ENCODE measurements around the gene ZNF688.
"Not testable (repeated sequence)": the region's sequence is repeated elsewhere in the genome, so short reads cannot be mapped to it uniquely, and the experiment has no call there.

ZNF688 gene

GRCh38 chr16:30536391-30537024 is 35.0 kb downstream of the ZNF688 start:
- peaks cover 34% of the 10 kb centered on the region for H3K4me1 Mint-ChIP-seq
- H3K4me3 Mint-ChIP-seq = peak overlapping the region; percentile 96
- not testable (repeated sequence) for H3K27me3 Mint-ChIP-seq, DNase-seq, ATAC-seq, H3K9me3 Mint-ChIP-seq
- peak overlapping the region; percentile 99 for H3K27ac Mint-ChIP-seq
- peaks cover 26% of the 10 kb centered on the region for H3K36me3 Mint-ChIP-seq (ENCODE audit: low read depth)

GRCh38 chr16:30535777-30536190 is 35.7 kb downstream of the ZNF688 start:
- peak overlapping the region; percentile 96 for H3K4me3 Mint-ChIP-seq
- H3K27ac Mint-ChIP-seq = peak overlapping the region; percentile 99
- peaks cover 32% of the 10 kb centered on the region for H3K36me3 Mint-ChIP-seq (ENCODE audit: low read depth)
- no peaks in the 10 kb centered on the region for H3K9me3 Mint-ChIP-seq
- peak; percentile 74 for ATAC-seq
- H3K27me3 Mint-ChIP-seq = no peaks in the 10 kb centered on the region
- DNase-seq = peak; percentile 68
- peaks cover 39% of the 10 kb centered on the region for H3K4me1 Mint-ChIP-seq

GRCh38 chr16:30535106-30535776 is 36.3 kb downstream of the ZNF688 start:
- H3K4me1 Mint-ChIP-seq = peaks cover 45% of the 10 kb centered on the region
- H3K27me3 Mint-ChIP-seq = no peaks in the 10 kb centered on the region
- peak overlapping the region; percentile 99 for H3K27ac Mint-ChIP-seq
- H3K4me3 Mint-ChIP-seq = peak overlapping the region; percentile 96
- DNase-seq = no peak
- ATAC-seq = peak; percentile 9
- H3K36me3 Mint-ChIP-seq (ENCODE audit: low read depth) = peaks cover 35% of the 10 kb centered on the region
- no peaks in the 10 kb centered on the region for H3K9me3 Mint-ChIP-seq

GRCh38 chr16:30534368-30535105 is 37.0 kb downstream of the ZNF688 start, which contains the start of gene ZNF747:
ZNF747 (minus strand) TSS chr16:30534858; CDS start chr16:30534679, 179 bp downstream.
- Mint-ChIP-seq H3K27me3 (no peaks in the 10 kb centered on the region), H3K9me3 (no peaks in the 10 kb centered on the region), H3K36me3 (ENCODE audit: low read depth) (peaks cover 35% of the 10 kb centered on the region), H3K4me3 (peak within 1 kb of the TSS; percentile 96), H3K4me1 (peaks cover 49% of the 10 kb centered on the region), H3K27ac (peak within 1 kb of the TSS; percentile 99)
- peak; percentile 71 for ATAC-seq
- DNase-seq = peak; percentile 93

GRCh38 chr16:30533748-30534367 is 37.7 kb downstream of the ZNF688 start:
- peak overlapping the region; percentile 96 for H3K4me3 Mint-ChIP-seq

GRCh38 chr16:30533146-30533522 is 38.4 kb downstream of the ZNF688 start:
- Mint-ChIP-seq H3K36me3 (ENCODE audit: low read depth) (peaks cover 35% of the 10 kb centered on the region), H3K27me3 (no peaks in the 10 kb centered on the region), H3K4me1 (peaks cover 57% of the 10 kb centered on the region), H3K27ac (peak overlapping the region; percentile 83), H3K9me3 (no peaks in the 10 kb centered on the region), H3K4me3 (peak overlapping the region; percentile 79)
- ATAC-seq = no peak
- DNase-seq = no peak

More at GRCh38 chr16:30533748-30534367, 37.7 kb downstream of the ZNF688 start:
- DNase-seq = peak; percentile 20
- H3K9me3 Mint-ChIP-seq = no peaks in the 10 kb centered on the region
- H3K4me1 Mint-ChIP-seq = peaks cover 51% of the 10 kb centered on the region
- H3K36me3 Mint-ChIP-seq (ENCODE audit: low read depth) = peaks cover 35% of the 10 kb centered on the region
- H3K27ac Mint-ChIP-seq = peak overlapping the region; percentile 89
- ATAC-seq = peak; percentile 18
- no peaks in the 10 kb centered on the region for H3K27me3 Mint-ChIP-seq

GRCh38 chr16:30532285-30533145 is 39.0 kb downstream of the ZNF688 start:
- Mint-ChIP-seq H3K9me3 (no peaks in the 10 kb centered on the region), H3K4me1 (peaks cover 57% of the 10 kb centered on the region), H3K27me3 (no peaks in the 10 kb centered on the region), H3K36me3 (ENCODE audit: low read depth) (peaks cover 31% of the 10 kb centered on the region), H3K27ac (peak overlapping the region; percentile 83), H3K4me3 (no peak overlapping the region)
- ATAC-seq (no peak), DNase-seq (no peak)

- ATAC-seq (no peak), DNase-seq (no peak)
- H3K4me3 Mint-ChIP-seq = no peak overlapping the region
- H3K27ac Mint-ChIP-seq = peak overlapping the region; percentile 49
- H3K36me3 Mint-ChIP-seq (ENCODE audit: low read depth) = peaks cover 17% of the 10 kb centered on the region
- H3K9me3 Mint-ChIP-seq = no peaks in the 10 kb centered on the region
- H3K4me1 Mint-ChIP-seq = peaks cover 49% of the 10 kb centered on the region
- no peaks in the 10 kb centered on the region for H3K27me3 Mint-ChIP-seq
Measured at GRCh38 chr16:30530163-30531037, 41.1 kb downstream of the ZNF688 start.

GRCh38 chr16:30528799-30529457 is 42.6 kb downstream of the ZNF688 start:
- no peak overlapping the region for H3K27ac Mint-ChIP-seq
- H3K9me3 Mint-ChIP-seq = no peaks in the 10 kb centered on the region
- peaks cover 42% of the 10 kb centered on the region for H3K4me1 Mint-ChIP-seq
- no peak for ATAC-seq
- H3K4me3 Mint-ChIP-seq = no peak overlapping the region
- no peak for DNase-seq
- no peaks in the 10 kb centered on the region for H3K27me3 Mint-ChIP-seq
- peaks cover 12% of the 10 kb centered on the region for H3K36me3 Mint-ChIP-seq (ENCODE audit: low read depth)

- H3K4me3 Mint-ChIP-seq = peak overlapping the region; percentile 73
- peaks cover 10% of the 10 kb centered on the region for H3K36me3 Mint-ChIP-seq (ENCODE audit: low read depth)
- H3K27me3 Mint-ChIP-seq = no peaks in the 10 kb centered on the region
- no peaks in the 10 kb centered on the region for H3K9me3 Mint-ChIP-seq
- H3K27ac Mint-ChIP-seq = peak overlapping the region; percentile 70
- peaks cover 36% of the 10 kb centered on the region for H3K4me1 Mint-ChIP-seq
- ATAC-seq (no peak), DNase-seq (peak; percentile 20)
Measured at GRCh38 chr16:30527635-30528178, 43.8 kb downstream of the ZNF688 start.

GRCh38 chr16:30526823-30527634 is 44.5 kb downstream of the ZNF688 start:
- ATAC-seq = peak; percentile 91
- H3K27ac Mint-ChIP-seq = peak overlapping the region; percentile 70

More at GRCh38 chr16:30526823-30527634, 44.5 kb downstream of the ZNF688 start:
- H3K9me3 Mint-ChIP-seq = no peaks in the 10 kb centered on the region
- peaks cover 14% of the 10 kb centered on the region for H3K36me3 Mint-ChIP-seq (ENCODE audit: low read depth)
- H3K4me1 Mint-ChIP-seq = peaks cover 36% of the 10 kb centered on the region
- DNase-seq = peak; percentile 97
- no peaks in the 10 kb centered on the region for H3K27me3 Mint-ChIP-seq
- peak overlapping the region; percentile 73 for H3K4me3 Mint-ChIP-seq
